A673 (cell line): ENCODE results near the gene PARP4. TPM values are rescaled to one million over a fixed set of nuclear protein-coding genes. Genes with fewer than 3 reads are reported as not detected.
"Not testable (repeated sequence)": the region's sequence is repeated elsewhere in the genome, so short reads cannot be mapped to it uniquely, and the experiment has no call there.

Source experiments
- BruUV-seq: library from RNA; stranded (reverse); fragments of 400-500 nt; replicated peaks from 2 replicates; lab custom pipeline; 2021; lab: Mats Ljungman, UMichigan
- CTCF ChIA-PET: fragments of 300-600 bp; sonication (Branson Sonifier 250); formaldehyde crosslinking; loops from one replicate; lab custom pipeline; 2022; ENCODE audit warnings: antibody characterized with exemption; lab: Charles Lee
- POLR2A ChIA-PET: fragments of 300-600 bp; sonication (Branson Sonifier 250); formaldehyde crosslinking; loops from one replicate; lab custom pipeline; 2022; ENCODE audit warnings: antibody characterized with exemption; ENCODE audit not compliant: low non-redundant PET; lab: Charles Lee
- DNase-seq: peaks from one replicate; pipeline ENCODE4 v3.0.0-alpha.2; 2015; ENCODE audit warnings: low spot score
- H3K27ac ChIP-seq: fragments of 200-600 bp; sonication (generic); 2 replicates; pipeline ENCODE4 v1.5.1; 2016; ENCODE audit warnings: mixed run types, low read depth, mild to moderate bottlenecking, mixed read lengths, antibody characterized with exemption, low read length; ENCODE audit not compliant: poor library complexity, severe bottlenecking
- H3K27me3 ChIP-seq: fragments of 200-600 bp; sonication (generic); replicated peaks from 2 replicates; pipeline ENCODE4 v1.6.1; 2017; ENCODE audit warnings: mixed run types, low read depth, mild to moderate bottlenecking, mixed read lengths, antibody characterized with exemption, low read length; ENCODE audit not compliant: insufficient read depth, poor library complexity
- H3K36me3 ChIP-seq: fragments of 200-600 bp; sonication (generic); 2 replicates; pipeline ENCODE4 v1.6.1; 2016; ENCODE audit warnings: mixed run types, mild to moderate bottlenecking, mixed read lengths, antibody characterized with exemption, low read length; ENCODE audit not compliant: insufficient read depth, poor library complexity, severe bottlenecking
- H3K4me1 ChIP-seq: fragments of 200-600 bp; sonication (generic); 2 replicates; pipeline ENCODE4 v1.6.1; 2017; ENCODE audit warnings: mixed run types, mild to moderate bottlenecking, mixed read lengths, antibody characterized with exemption, low read length; ENCODE audit not compliant: insufficient read depth, poor library complexity, severe bottlenecking
- H3K4me3 ChIP-seq: fragments of 200-600 bp; sonication (generic); 2 replicates; pipeline ENCODE4 v1.5.1; 2016; ENCODE audit warnings: low read depth, mixed run types, mild to moderate bottlenecking, mixed read lengths, low read length; ENCODE audit not compliant: poor library complexity, severe bottlenecking
- H3K9me3 ChIP-seq: fragments of 200-600 bp; sonication (generic); 2 replicates; pipeline ENCODE4 v1.6.1; 2016; ENCODE audit warnings: mixed run types, low read depth, mild to moderate bottlenecking, mixed read lengths, antibody characterized with exemption, low read length; ENCODE audit not compliant: poor library complexity, severe bottlenecking
- EZH2 ChIP-seq: fragments of 200-600 bp; sonication (generic); IDR thresholded peaks from 2 replicates; pipeline ENCODE4 v1.6.1; 2017; ENCODE audit warnings: borderline replicate concordance, low read depth, mild to moderate bottlenecking, mixed read lengths, antibody characterized with exemption, low read length; ENCODE audit not compliant: poor library complexity, severe bottlenecking
- intact Hi-C: fragments of 100-400 bp; cut with micrococcal nuclease; formaldehyde crosslinking; loops from one replicate; pipeline ENCODE4 v1.10.0; 2022; ENCODE audit not compliant: unreplicated experiment
- total RNA-seq: library from RNA; stranded (reverse); gene quantifications from 2 replicates; pipeline ENCODE4 v1.2.3, GENCODE V29; 2021
- TF ChIP-seq, protein P1 (sequence below): fragments of 300-800, 200-600 bp; sonication (generic); conservative IDR thresholded peaks from 2 replicates; pipeline ENCODE4 v1.5.1; 2017; ENCODE audit warnings: low read depth, mild to moderate bottlenecking, antibody characterized with exemption, low read length, moderate library complexity, mixed read lengths

The PARP4 gene
- total RNA-seq, 1 experiment from 2014 or later: 66.8 TPM

DNA sequence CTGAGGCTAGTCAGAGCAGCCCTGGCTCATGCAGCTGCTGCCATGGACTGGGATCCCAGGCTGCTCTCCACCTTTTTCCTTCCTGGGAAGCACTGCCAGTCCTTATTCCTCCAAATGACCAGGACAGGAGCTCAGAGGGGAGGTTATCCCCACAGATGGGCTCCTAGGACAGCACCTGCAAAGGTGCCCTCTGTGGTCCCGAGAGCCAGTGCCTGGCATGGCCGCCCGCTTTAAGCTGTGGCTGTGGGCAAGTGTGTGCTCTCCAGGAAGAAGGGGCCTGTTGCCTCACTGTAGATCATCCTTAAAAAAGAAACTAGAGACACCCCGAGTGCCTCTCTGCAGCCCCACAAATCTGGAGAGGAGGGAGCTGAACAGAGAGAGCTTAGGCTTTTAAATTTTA, 119.6 kb downstream of the PARP4 start:
- Histone ChIP-seq H3K36me3 (no peaks in the 10 kb centered on the region), H3K27me3 (no peaks in the 10 kb centered on the region), H3K4me3 (no peak overlapping the region), H3K9me3 (no peaks in the 10 kb centered on the region), H3K27ac (no peak overlapping the region), H3K4me1 (no peaks in the 10 kb centered on the region)
- no TSS peak for BruUV-seq
- no peak for DNase-seq
- TF ChIP-seq, protein P1, sequence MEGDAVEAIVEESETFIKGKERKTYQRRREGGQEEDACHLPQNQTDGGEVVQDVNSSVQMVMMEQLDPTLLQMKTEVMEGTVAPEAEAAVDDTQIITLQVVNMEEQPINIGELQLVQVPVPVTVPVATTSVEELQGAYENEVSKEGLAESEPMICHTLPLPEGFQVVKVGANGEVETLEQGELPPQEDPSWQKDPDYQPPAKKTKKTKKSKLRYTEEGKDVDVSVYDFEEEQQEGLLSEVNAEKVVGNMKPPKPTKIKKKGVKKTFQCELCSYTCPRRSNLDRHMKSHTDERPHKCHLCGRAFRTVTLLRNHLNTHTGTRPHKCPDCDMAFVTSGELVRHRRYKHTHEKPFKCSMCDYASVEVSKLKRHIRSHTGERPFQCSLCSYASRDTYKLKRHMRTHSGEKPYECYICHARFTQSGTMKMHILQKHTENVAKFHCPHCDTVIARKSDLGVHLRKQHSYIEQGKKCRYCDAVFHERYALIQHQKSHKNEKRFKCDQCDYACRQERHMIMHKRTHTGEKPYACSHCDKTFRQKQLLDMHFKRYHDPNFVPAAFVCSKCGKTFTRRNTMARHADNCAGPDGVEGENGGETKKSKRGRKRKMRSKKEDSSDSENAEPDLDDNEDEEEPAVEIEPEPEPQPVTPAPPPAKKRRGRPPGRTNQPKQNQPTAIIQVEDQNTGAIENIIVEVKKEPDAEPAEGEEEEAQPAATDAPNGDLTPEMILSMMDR: no peak
- TF ChIP-seq EZH2: no peak
- POLR2A ChIA-PET: interaction anchor here (0.6 kb wide), 1 partner anchor 14 kb away, joined by 4 read pairs; no protein-coding TSS in a partner anchor
- CTCF ChIA-PET: no interaction called here
- intact Hi-C loops: no loop called here

DNA sequence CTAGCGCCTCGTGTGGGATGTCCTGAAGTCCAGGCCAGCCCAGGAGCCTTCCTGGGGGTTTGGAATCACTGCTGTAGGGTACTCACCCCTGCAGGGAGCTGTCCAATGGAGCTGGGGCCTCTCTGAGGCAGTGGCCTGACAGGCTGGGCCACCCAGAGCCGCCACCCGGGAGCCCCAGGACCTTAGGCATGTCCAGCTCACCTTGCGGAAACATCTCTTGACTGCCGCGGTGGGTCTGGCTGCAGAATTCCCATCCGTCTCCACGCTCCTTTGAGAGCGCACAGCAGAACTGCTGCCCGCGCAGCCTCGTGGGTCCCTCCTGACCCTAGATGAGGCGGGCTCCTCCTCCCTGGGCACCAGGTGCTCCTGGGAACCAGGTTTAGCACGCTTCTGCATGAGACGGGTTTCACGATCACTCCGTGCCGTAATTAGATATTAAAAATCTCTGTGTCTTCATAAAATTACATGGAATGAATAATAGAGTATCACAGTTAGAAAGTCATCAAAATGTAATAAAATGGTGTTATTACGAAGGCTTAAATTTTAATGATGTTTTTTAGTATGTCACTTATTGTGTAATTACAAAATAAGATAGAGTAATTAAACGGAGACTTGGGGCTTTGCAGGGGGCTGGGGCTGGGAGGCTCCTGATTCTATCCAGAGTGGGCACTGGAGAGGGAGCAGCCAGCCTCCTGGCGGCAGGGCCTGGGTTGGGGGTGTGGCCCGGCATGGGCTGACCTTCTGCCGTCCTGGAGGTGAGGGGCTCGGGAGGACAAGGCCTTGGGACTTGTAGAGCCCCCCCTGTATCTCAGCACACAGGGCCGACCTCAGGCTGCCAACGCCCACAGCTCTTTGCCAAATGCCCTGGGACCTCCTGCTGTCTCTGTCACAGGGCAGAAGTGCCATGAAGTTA, 120.6 kb downstream of the PARP4 start:
- not testable (repeated sequence) for BruUV-seq

DNA sequence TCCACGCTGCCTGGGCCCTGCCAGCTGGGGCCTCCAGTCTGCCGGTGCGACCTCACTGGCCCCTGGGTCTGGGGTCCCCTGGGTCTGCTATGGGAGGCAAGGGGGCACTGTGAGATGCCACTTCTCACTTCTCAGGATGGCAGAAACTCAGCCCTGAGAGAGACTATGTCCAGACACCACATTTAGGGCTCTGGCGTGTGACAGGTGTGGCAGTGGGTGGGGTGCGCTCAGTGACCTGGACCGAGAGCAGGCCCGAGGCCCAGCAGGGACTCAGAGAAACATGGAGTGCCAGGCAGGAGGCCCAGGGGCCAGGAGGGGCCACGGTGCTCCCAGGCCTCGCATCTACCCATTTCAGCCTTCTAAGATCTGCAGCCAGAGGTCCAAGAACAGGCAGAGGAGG, 121.8 kb downstream of the PARP4 start:
- BruUV-seq, CTCF ChIA-PET, intact Hi-C loops, DNase-seq, H3K4me3 ChIP-seq, H3K4me1 ChIP-seq, H3K9me3 ChIP-seq, H3K36me3 ChIP-seq, POLR2A ChIA-PET, H3K27ac ChIP-seq, H3K27me3 ChIP-seq: not testable (repeated sequence)

More for the DNA sequence above, 120.6 kb downstream of the PARP4 start:
- POLR2A ChIA-PET, DNase-seq, intact Hi-C loops, H3K27ac ChIP-seq, H3K4me1 ChIP-seq, H3K4me3 ChIP-seq, CTCF ChIA-PET, H3K36me3 ChIP-seq, H3K9me3 ChIP-seq, H3K27me3 ChIP-seq: not testable (repeated sequence)

DNA sequence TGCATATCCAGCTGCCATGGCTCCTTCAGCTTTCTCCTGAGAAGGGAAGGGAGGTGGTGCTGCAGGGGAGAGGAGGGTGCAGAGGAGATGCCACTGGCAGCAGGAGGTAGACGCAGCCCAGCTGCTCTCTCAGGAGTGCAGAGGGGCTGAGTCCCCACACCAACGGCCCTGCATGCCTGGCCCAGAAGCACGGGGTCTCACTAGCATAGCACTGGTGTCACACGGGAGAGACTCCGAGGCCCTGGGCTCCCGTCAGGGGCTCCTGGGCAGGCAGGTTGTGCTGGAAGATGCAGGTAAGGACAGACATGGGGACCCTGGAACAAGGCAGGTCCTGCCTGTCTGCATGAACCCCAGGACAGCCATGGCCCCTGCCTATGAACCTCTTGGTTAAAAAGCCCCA, 123.1 kb downstream of the PARP4 start:
- CTCF ChIA-PET: no interaction called here
- no peaks in the 10 kb centered on the region for H3K9me3 ChIP-seq
- intact Hi-C loops: no loop called here
- POLR2A ChIA-PET: no interaction called here
- no peaks in the 10 kb centered on the region for H3K27me3 ChIP-seq
- no peaks in the 10 kb centered on the region for H3K36me3 ChIP-seq
- H3K27ac ChIP-seq: no peak overlapping the region
- TF ChIP-seq, protein P1: no peak
- TF ChIP-seq EZH2: no peak
- H3K4me3 ChIP-seq: no peak overlapping the region
- no peak for DNase-seq
- H3K4me1 ChIP-seq: no peaks in the 10 kb centered on the region
- no TSS peak for BruUV-seq

DNA sequence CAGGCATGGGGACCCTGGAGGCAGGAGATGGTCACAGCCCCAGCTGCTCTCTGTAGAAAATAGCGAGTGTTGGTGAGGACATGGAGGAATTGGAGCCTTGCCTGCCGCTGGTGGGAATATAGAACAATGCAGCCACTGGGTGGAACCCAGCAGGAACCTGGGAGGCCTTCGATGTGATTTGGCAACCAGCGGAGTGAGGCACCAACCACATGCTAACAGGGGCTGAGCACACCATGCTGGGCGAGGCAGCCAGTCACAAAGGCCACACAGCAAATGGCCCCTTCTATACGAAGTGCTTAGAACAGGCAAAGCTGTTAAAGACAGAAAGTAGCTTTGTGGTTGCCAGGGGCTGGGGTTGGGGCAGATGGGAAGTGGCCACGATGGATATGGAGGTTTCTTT, 123.8 kb downstream of the PARP4 start:
- H3K27ac ChIP-seq, H3K9me3 ChIP-seq, POLR2A ChIA-PET, H3K4me1 ChIP-seq, BruUV-seq, H3K36me3 ChIP-seq, H3K4me3 ChIP-seq, CTCF ChIA-PET, intact Hi-C loops, H3K27me3 ChIP-seq: not testable (repeated sequence)
- peak; percentile 46 for DNase-seq
